H1 (cell line): ENCODE measurements around the gene FAN1.

Source experiments
- CTCF ChIP-seq, 3 experiments: IDR thresholded peaks; 1 replicate in 2 of 3; 2 replicates in 1 of 3; pipeline versions ENCODE4 v1.5.1 to v1.6.1; 2011; ENCODE audit warnings: low read length in 3 of 3, mild to moderate bottlenecking in 3 of 3, inconsistent platforms in 2 of 3, low read depth in 1 of 3, moderate library complexity in 1 of 3; ENCODE audit not compliant: insufficient read depth in 1 of 3; ENCODE audit errors: control extremely low read depth in 1 of 3
- EP300 ChIP-seq, 2 experiments: IDR thresholded peaks; 1 replicate in 1 of 2; 2 replicates in 1 of 2; pipeline ENCODE4 v1.6.1; 2011 to 2012; ENCODE audit warnings: low read depth in 2 of 2, low read length in 2 of 2, mild to moderate bottlenecking in 2 of 2, borderline replicate concordance in 1 of 2, inconsistent platforms in 1 of 2, moderate library complexity in 1 of 2
- GABPA ChIP-seq: IDR thresholded peaks from 2 replicates; pipeline ENCODE4 v1.6.1; 2011; ENCODE audit warnings: mild to moderate bottlenecking, low read length, moderate library complexity, borderline replicate concordance; ENCODE audit not compliant: insufficient read depth
- KDM1A ChIP-seq: fragments of 200-600, 300-600 bp; sonication (generic); IDR thresholded peaks from 2 replicates; pipeline ENCODE4 v1.7.1; 2016; ENCODE audit warnings: mild to moderate bottlenecking, low read length, borderline replicate concordance
- MAX ChIP-seq: IDR thresholded peaks from 2 replicates; pipeline ENCODE4 v1.6.1; 2012; ENCODE audit warnings: inconsistent platforms
- POLR2A ChIP-seq, 2 experiments: IDR thresholded peaks; 1 replicate in 1 of 2; 2 replicates in 1 of 2; pipeline ENCODE4 v1.6.1; 2011; ENCODE audit warnings: low read depth in 2 of 2, low read length in 2 of 2, mild to moderate bottlenecking in 2 of 2; ENCODE audit errors: control extremely low read depth in 1 of 2
- POLR2AphosphoS5 ChIP-seq: IDR thresholded peaks from 2 replicates; pipeline ENCODE4 v1.6.1; 2011; ENCODE audit warnings: low read depth, low read length
- SAP30 ChIP-seq: fragments of 300-600 bp; sonication (generic); IDR thresholded peaks from 2 replicates; pipeline ENCODE4 v1.7.1; 2012; ENCODE audit warnings: low read length, moderate library complexity, mild to moderate bottlenecking, inconsistent platforms; ENCODE audit not compliant: insufficient read depth, insufficient replicate concordance
- TAF1 ChIP-seq: IDR thresholded peaks from 2 replicates; pipeline ENCODE4 v1.6.1; 2011; ENCODE audit warnings: mild to moderate bottlenecking, low read depth, low read length
- ZNF274 ChIP-seq: IDR thresholded peaks from 2 replicates; pipeline ENCODE4 v1.7.0; 2012; ENCODE audit warnings: low read length, borderline replicate concordance; ENCODE audit errors: extremely low read depth
- TF ChIP-seq, protein P1 (sequence below): IDR thresholded peaks from 2 replicates; pipeline ENCODE4 v1.6.1; 2011; ENCODE audit warnings: low read depth, mild to moderate bottlenecking, low read length; ENCODE audit not compliant: insufficient read depth
- TF ChIP-seq, protein P2 (sequence below): IDR thresholded peaks from 2 replicates; pipeline ENCODE4 v1.6.1; 2012; ENCODE audit warnings: low read length, inconsistent platforms

DNA sequence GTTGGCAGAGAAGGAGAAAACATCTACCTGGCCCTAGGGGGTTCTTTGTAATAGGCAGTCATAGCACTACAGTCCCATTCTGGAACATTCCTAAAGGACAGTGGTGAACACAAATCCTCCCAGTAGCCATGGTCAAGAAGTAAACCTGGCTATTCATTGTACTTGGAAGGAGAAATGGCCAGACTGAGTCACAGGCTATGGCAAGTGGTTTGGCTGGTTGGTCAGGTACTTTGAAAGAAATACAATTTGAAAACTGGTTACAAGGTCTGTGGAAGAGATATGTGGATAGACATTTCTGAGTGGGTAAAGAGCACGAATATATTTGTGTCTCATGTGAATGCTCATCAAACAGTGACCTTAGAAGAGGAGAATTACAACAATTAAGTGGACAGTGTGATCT, 33.0 kb upstream of the FAN1 start:
- no peak for TF ChIP-seq TAF1
- TF ChIP-seq, protein P1, sequence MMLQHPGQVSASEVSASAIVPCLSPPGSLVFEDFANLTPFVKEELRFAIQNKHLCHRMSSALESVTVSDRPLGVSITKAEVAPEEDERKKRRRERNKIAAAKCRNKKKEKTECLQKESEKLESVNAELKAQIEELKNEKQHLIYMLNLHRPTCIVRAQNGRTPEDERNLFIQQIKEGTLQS: no peak
- TF ChIP-seq POLR2AphosphoS5: no peak
- TF ChIP-seq CTCF (IDR thresholded peaks at IDR 0.05; ENCODE audit: control extremely low read depth in 1 of 3, insufficient read depth in 1 of 3, low read depth in 1 of 3, low read length in 3 of 3): no peak
- no peak for TF ChIP-seq ZNF274
- no peak for TF ChIP-seq SAP30
- no peak for TF ChIP-seq GABPA
- no peak for TF ChIP-seq KDM1A
- no peak for TF ChIP-seq EP300 (IDR thresholded peaks at IDR 0.05; ENCODE audit: borderline replicate concordance in 1 of 2, low read depth in 2 of 2, low read length in 2 of 2)
- TF ChIP-seq, protein P2, sequence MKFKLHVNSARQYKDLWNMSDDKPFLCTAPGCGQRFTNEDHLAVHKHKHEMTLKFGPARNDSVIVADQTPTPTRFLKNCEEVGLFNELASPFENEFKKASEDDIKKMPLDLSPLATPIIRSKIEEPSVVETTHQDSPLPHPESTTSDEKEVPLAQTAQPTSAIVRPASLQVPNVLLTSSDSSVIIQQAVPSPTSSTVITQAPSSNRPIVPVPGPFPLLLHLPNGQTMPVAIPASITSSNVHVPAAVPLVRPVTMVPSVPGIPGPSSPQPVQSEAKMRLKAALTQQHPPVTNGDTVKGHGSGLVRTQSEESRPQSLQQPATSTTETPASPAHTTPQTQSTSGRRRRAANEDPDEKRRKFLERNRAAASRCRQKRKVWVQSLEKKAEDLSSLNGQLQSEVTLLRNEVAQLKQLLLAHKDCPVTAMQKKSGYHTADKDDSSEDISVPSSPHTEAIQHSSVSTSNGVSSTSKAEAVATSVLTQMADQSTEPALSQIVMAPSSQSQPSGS: no peak
- no peak for TF ChIP-seq MAX
- TF ChIP-seq POLR2A (IDR thresholded peaks at IDR 0.05; ENCODE audit: control extremely low read depth in 1 of 2, low read depth in 2 of 2, low read length in 2 of 2): no peak
